Thymus (tissue), 11 donors: ENCODE measurements around the gene PIGO. TPM values are rescaled to one million over a fixed set of nuclear protein-coding genes. Genes with fewer than 3 reads are reported as not detected.

Source experiments
- DNase-seq, 9 donors: peaks; one replicate each; pipeline ENCODE4 v3.0.0-alpha.2; 2013; ENCODE audit warnings: low spot score in 9 of 9, low read depth in 6 of 9, missing footprints in 1 of 9
- H3K27ac ChIP-seq, 2 donors: one replicate each; pipeline ENCODE4 v1.5.1; 2013; ENCODE audit warnings: control low read depth in 1 of 2, low read depth in 1 of 2, low read length in 1 of 2, mild to moderate bottlenecking in 1 of 2, moderate library complexity in 1 of 2
- H3K27me3 ChIP-seq, 2 donors: one replicate each; pipeline ENCODE4 v1.5.1; 2013; ENCODE audit warnings: low read length in 1 of 2; ENCODE audit not compliant: control insufficient read depth in 2 of 2, insufficient read depth in 1 of 2
- H3K36me3 ChIP-seq, 2 donors: one replicate each; pipeline ENCODE4 v1.5.1; 2013; ENCODE audit warnings: low read length in 1 of 2, mild to moderate bottlenecking in 1 of 2, moderate library complexity in 1 of 2; ENCODE audit not compliant: control insufficient read depth in 2 of 2, insufficient read depth in 2 of 2
- H3K4me1 ChIP-seq, 2 donors: one replicate each; pipeline ENCODE4 v1.5.1; 2013; ENCODE audit warnings: low read length in 2 of 2; ENCODE audit not compliant: control insufficient read depth in 2 of 2, insufficient read depth in 2 of 2
- H3K4me3 ChIP-seq, 2 donors: one replicate each; pipeline ENCODE4 v1.5.1; 2013; ENCODE audit warnings: low read length in 2 of 2, control low read depth in 1 of 2, mild to moderate bottlenecking in 1 of 2
- H3K9me3 ChIP-seq, 2 donors: one replicate each; pipeline ENCODE4 v1.5.1; 2013; ENCODE audit warnings: low read length in 1 of 2, mild to moderate bottlenecking in 1 of 2; ENCODE audit not compliant: control insufficient read depth in 2 of 2, insufficient read depth in 1 of 2
- WGBS: extraction: QIAGEN DNeasy Blood & Tissue Kit; methylation state at CpG from one replicate; pipeline ENCODE4 v1.1.7; 2013; 5-methylcytosine and 5-hydroxymethylcytosine counted together
- polyA plus RNA-seq: library from polyadenylated mRNA; stranded (reverse); fragments of 200-250 nt; gene quantifications from one replicate; pipeline ENCODE4 v1.2.3, GENCODE V29; 2013
- total RNA-seq: library from RNA; stranded (reverse); fragments of 120-200 nt; gene quantifications from one replicate; pipeline ENCODE4 v1.2.4, GENCODE V29; 2013
- donor health status: healthy.

PIGO gene
- total and polyA plus RNA-seq, 2 donors: 12.9 to 18.2 TPM

GRCh38 chr9:35102465-35102768, 6.0 kb upstream of the PIGO start:
- WGBS: 12% methylated on average over 10 of the region's 10 CpGs
- no peak for DNase-seq
- peaks cover 14 to 22% of the 10 kb centered on the region in 2 donors for H3K4me1 ChIP-seq
- H3K36me3 ChIP-seq: peaks cover 40 to 48% of the 10 kb centered on the region in 2 donors
- peak overlapping the region; percentile 59 to 97 for H3K4me3 ChIP-seq
- no peaks in the 10 kb centered on the region for H3K27me3 ChIP-seq
- H3K27ac ChIP-seq: peak overlapping the region in 1 of 2 donors; percentile 77
- no peaks in the 10 kb centered on the region for H3K9me3 ChIP-seq

GRCh38 chr9:35097573-35097972, 1.2 kb upstream of the PIGO start:
- H3K27me3 ChIP-seq: no peaks in the 10 kb centered on the region
- H3K9me3 ChIP-seq: no peaks in the 10 kb centered on the region
- H3K4me3 ChIP-seq: no peak overlapping the region
- no peak for DNase-seq
- H3K4me1 ChIP-seq: peaks cover 18 to 27% of the 10 kb centered on the region in 2 donors
- peaks cover 26 to 41% of the 10 kb centered on the region in 2 donors for H3K36me3 ChIP-seq
- H3K27ac ChIP-seq: no peak overlapping the region
- 97% methylated on average over 3 of the region's 3 CpGs for WGBS

GRCh38 chr9:35091536-35091935, 4.9 kb downstream of the PIGO start:
- H3K36me3 ChIP-seq: peaks cover 63 to 68% of the 10 kb centered on the region in 2 donors
- DNase-seq: no peak
- WGBS: 97% methylated on average over 17 of the region's 17 CpGs

GRCh38 chr9:35089434-35089833, 7.0 kb downstream of the PIGO start:
- no peaks in the 10 kb centered on the region for H3K4me1 ChIP-seq
- H3K27ac ChIP-seq: no peak overlapping the region
- no peak overlapping the region for H3K4me3 ChIP-seq
- DNase-seq: no peak
- no peaks in the 10 kb centered on the region for H3K9me3 ChIP-seq
- WGBS: 99% methylated on average over 2 of the region's 2 CpGs
- peaks cover 64 to 70% of the 10 kb centered on the region in 2 donors for H3K36me3 ChIP-seq
- H3K27me3 ChIP-seq: no peaks in the 10 kb centered on the region

More at GRCh38 chr9:35091536-35091935, 4.9 kb downstream of the PIGO start:
- H3K4me1 ChIP-seq: peaks cover 8 to 11% of the 10 kb centered on the region in 2 donors
- no peaks in the 10 kb centered on the region for H3K9me3 ChIP-seq
- no peak overlapping the region for H3K4me3 ChIP-seq
- H3K27me3 ChIP-seq: no peaks in the 10 kb centered on the region
- no peak overlapping the region for H3K27ac ChIP-seq

GRCh38 chr9:35085078-35085477, 11.3 kb downstream of the PIGO start:
- WGBS: 94% methylated on average over 2 of the region's 2 CpGs
- Histone ChIP-seq H3K4me3 (no peak overlapping the region), H3K27ac (no peak overlapping the region), H3K36me3 (peaks cover 31 to 33% of the 10 kb centered on the region in 2 donors), H3K27me3 (no peaks in the 10 kb centered on the region), H3K4me1 (no peaks in the 10 kb centered on the region), H3K9me3 (no peaks in the 10 kb centered on the region)
- no peak for DNase-seq

- Histone ChIP-seq H3K4me1 (peaks cover 14 to 18% of the 10 kb centered on the region in 2 donors), H3K27ac (peak within 1 kb of the TSS; percentile 89 to 91), H3K36me3 (peaks cover 18 to 26% of the 10 kb centered on the region in 2 donors), H3K27me3 (no peaks in the 10 kb centered on the region), H3K4me3 (peak within 1 kb of the TSS; percentile 70 to 86), H3K9me3 (no peaks in the 10 kb centered on the region)
- under 1% methylated on average over 67 of the region's 67 CpGs for WGBS
- peak; percentile 75 to 92 (median 80) for DNase-seq
These were observed 16.7 kb downstream of the PIGO start, which contains the start of gene FANCG for GRCh38 chr9:35079426-35080341. FANCG (minus strand) TSS chr9:35079942; CDS start chr9:35079524, 418 bp downstream.

- Histone ChIP-seq H3K27ac (peak overlapping the region; percentile 89 to 91), H3K36me3 (peaks cover 21 to 33% of the 10 kb centered on the region in 2 donors), H3K4me3 (peak overlapping the region; percentile 70 to 86), H3K9me3 (no peaks in the 10 kb centered on the region), H3K4me1 (peaks cover 14 to 18% of the 10 kb centered on the region in 2 donors), H3K27me3 (no peaks in the 10 kb centered on the region)
- WGBS: 6% methylated on average over 10 of the region's 10 CpGs
- peak in 2 of 9 donors; percentile 14 to 31 for DNase-seq
These were observed 17.4 kb downstream of the PIGO start for GRCh38 chr9:35079041-35079425.

- H3K4me1 ChIP-seq: peaks cover 14 to 22% of the 10 kb centered on the region in 2 donors
- no peaks in the 10 kb centered on the region for H3K9me3 ChIP-seq
- H3K27me3 ChIP-seq: no peaks in the 10 kb centered on the region
- DNase-seq: no peak
- 93% methylated on average over 4 of the region's 4 CpGs for WGBS
- no peak overlapping the region for H3K27ac ChIP-seq
- H3K36me3 ChIP-seq: peaks cover 28 to 39% of the 10 kb centered on the region in 2 donors
- peak overlapping the region in 1 of 2 donors; percentile 86 for H3K4me3 ChIP-seq
These were observed 18.3 kb downstream of the PIGO start for GRCh38 chr9:35078066-35078465.

- WGBS: 97% methylated on average over 4 of the region's 4 CpGs
- no peak overlapping the region for H3K4me3 ChIP-seq
- H3K4me1 ChIP-seq: peaks cover 14 to 26% of the 10 kb centered on the region in 2 donors
- no peaks in the 10 kb centered on the region for H3K27me3 ChIP-seq
- no peaks in the 10 kb centered on the region for H3K9me3 ChIP-seq
- no peak for DNase-seq
- H3K27ac ChIP-seq: no peak overlapping the region
- H3K36me3 ChIP-seq: peaks cover 28 to 39% of the 10 kb centered on the region in 2 donors
These were observed 19.5 kb downstream of the PIGO start for GRCh38 chr9:35076848-35077247.
